Measurements from ENCODE around the gene GAB2. TPM values are rescaled to one million over a fixed set of nuclear protein-coding genes. Genes with fewer than 3 reads are reported as not detected.

Gene GAB2
- total and polyA plus RNA-seq, 2 donors (not counting 1 experiment from before 2014, with no cell fraction given) = 5.8 to 85.9 TPM

GRCh38 chr11:78338702-78339101, 78.9 kb downstream of the GAB2 start:
- Histone ChIP-seq H3K27ac (ENCODE audit: low read length in 2 of 2) (no peak overlapping the region), H2AFZ (ENCODE audit: insufficient read depth, low read depth, low read length, poor library complexity, severe bottlenecking) (no peak overlapping the region), H3K4me1 (ENCODE audit: control insufficient read depth in 2 of 2, insufficient read depth in 2 of 2, low read length in 2 of 2) (no peaks in the 10 kb centered on the region), H3K79me2 (ENCODE audit: control insufficient read depth, insufficient read depth, low read length) (peaks cover 33% of the 10 kb centered on the region), H3K27me3 (replicated peaks in 1 of 4; ENCODE audit: control extremely low read depth in 1 of 4, control insufficient read depth in 3 of 4, insufficient read depth in 4 of 4, low read length in 3 of 4) (no peaks in the 10 kb centered on the region), H3K36me3 (replicated peaks in 1 of 2; ENCODE audit: control extremely low read depth in 1 of 2, control insufficient read depth in 1 of 2, extremely low read depth in 1 of 2, insufficient read depth in 2 of 2, low read length in 1 of 2) (no peaks in the 10 kb centered on the region), H3K4me2 (replicated peaks; ENCODE audit: low read depth, low read length, poor library complexity, severe bottlenecking) (no peak overlapping the region), H3K4me3 (ENCODE audit: control extremely low read depth in 1 of 5, extremely low read depth in 1 of 5, insufficient read depth in 1 of 5, low read depth in 2 of 5, low read length in 4 of 5) (no peak overlapping the region), H3K9ac (ENCODE audit: low read length) (no peak overlapping the region), H4K20me1 (ENCODE audit: control insufficient read depth, insufficient read depth, low read length, poor library complexity, severe bottlenecking) (no peaks in the 10 kb centered on the region), H3K9me3 (ENCODE audit: control extremely low read depth in 1 of 3, control insufficient read depth in 2 of 3, insufficient read depth in 1 of 3, low read length in 2 of 3) (no peaks in the 10 kb centered on the region)
- TF ChIP-seq EZH2 (IDR thresholded peaks at IDR 0.05; ENCODE audit: borderline replicate concordance, insufficient read depth, low read depth, low read length, poor library complexity, severe bottlenecking) = no peak
- no peak for TF ChIP-seq CTCF (IDR thresholded peaks at IDR 0.05)
- Mint-ChIP-seq H3K27me3 (no peaks in the 10 kb centered on the region), H3K27ac (no peak overlapping the region), H3K9me3 (ENCODE audit: insufficient read depth) (no peaks in the 10 kb centered on the region), H3K4me1 (peaks cover 42% of the 10 kb centered on the region), H3K4me3 (no peak overlapping the region)
- intact Hi-C loops (cut with micrococcal nuclease) = no loop called here
- 100% methylated on average over 1 of the region's 6 CpGs for WGBS (ENCODE audit: insufficient coverage)
- POLR2A ChIA-PET = no interaction called here
- ATAC-seq (ENCODE audit: low read depth) (no peak), DNase-seq (no peak)
- CTCF ChIA-PET = no interaction called here

- DNase-seq = no peak
- peaks cover 48% of the 10 kb centered on the region for H3K4me1 Mint-ChIP-seq
- Histone ChIP-seq H2AFZ (ENCODE audit: insufficient read depth, low read depth, low read length, poor library complexity, severe bottlenecking) (no peak overlapping the region), H3K9me3 (ENCODE audit: control extremely low read depth in 1 of 3, control insufficient read depth in 2 of 3, insufficient read depth in 1 of 3, low read length in 2 of 3) (no peaks in the 10 kb centered on the region), H3K4me3 (ENCODE audit: control extremely low read depth in 1 of 5, extremely low read depth in 1 of 5, insufficient read depth in 1 of 5, low read depth in 2 of 5, low read length in 4 of 5) (no peak overlapping the region), H3K36me3 (replicated peaks in 1 of 2; ENCODE audit: control extremely low read depth in 1 of 2, control insufficient read depth in 1 of 2, extremely low read depth in 1 of 2, insufficient read depth in 2 of 2, low read length in 1 of 2) (no peaks in the 10 kb centered on the region), H3K27me3 (replicated peaks in 1 of 4; ENCODE audit: control extremely low read depth in 1 of 4, control insufficient read depth in 3 of 4, insufficient read depth in 4 of 4, low read length in 3 of 4) (no peaks in the 10 kb centered on the region), H3K4me1 (ENCODE audit: control insufficient read depth in 2 of 2, insufficient read depth in 2 of 2, low read length in 2 of 2) (no peaks in the 10 kb centered on the region), H3K79me2 (ENCODE audit: control insufficient read depth, insufficient read depth, low read length) (peaks cover 38% of the 10 kb centered on the region), H4K20me1 (ENCODE audit: control insufficient read depth, insufficient read depth, low read length, poor library complexity, severe bottlenecking) (no peaks in the 10 kb centered on the region), H3K4me2 (replicated peaks; ENCODE audit: low read depth, low read length, poor library complexity, severe bottlenecking) (no peak overlapping the region), H3K27ac (ENCODE audit: low read length in 2 of 2) (no peak overlapping the region), H3K9ac (ENCODE audit: low read length) (no peak overlapping the region)
- TF ChIP-seq CTCF (IDR thresholded peaks at IDR 0.05) = no peak
- TF ChIP-seq EZH2 (IDR thresholded peaks at IDR 0.05; ENCODE audit: borderline replicate concordance, insufficient read depth, low read depth, low read length, poor library complexity, severe bottlenecking) = no peak
- H3K4me3 Mint-ChIP-seq = no peak overlapping the region
- ATAC-seq (ENCODE audit: low read depth) = no peak
- H3K9me3 Mint-ChIP-seq (ENCODE audit: insufficient read depth) = no peaks in the 10 kb centered on the region
- no peaks in the 10 kb centered on the region for H3K27me3 Mint-ChIP-seq
- WGBS (ENCODE audit: insufficient coverage) = no CpG with 5 or more reads among the region's 1 CpG
- CTCF ChIA-PET = interaction anchor here (1.0 kb wide), 1 partner anchor 226 kb away, joined by 3 read pairs; no protein-coding TSS in a partner anchor
- POLR2A ChIA-PET = interaction anchor here (0.5 kb wide), 1 partner anchor 16 kb away, joined by 6 read pairs; no protein-coding TSS in a partner anchor
- no peak overlapping the region for H3K27ac Mint-ChIP-seq
- intact Hi-C loops (cut with micrococcal nuclease) = no loop called here
These were observed 79.5 kb downstream of the GAB2 start for GRCh38 chr11:78338138-78338537.
